NOMO-1 treated with DMSO at 0.1 percent for 48 hours (cell line): Measurements from ENCODE around the gene HLA-DRB5.
"Not testable (repeated sequence)": the region's sequence is repeated elsewhere in the genome, so short reads cannot be mapped to it uniquely, and the experiment has no call there.

Experiments
- DNase-seq: peaks from one replicate; lab custom pipeline; 2025; ENCODE audit not compliant: unreplicated experiment; lab: John Stamatoyannopoulos, UW

Gene HLA-DRB5

GRCh38 chr6:32529697-32530430 is at the start of gene HLA-DRB5:
Gene HLA-DRB5, minus strand, starts transcription at chr6:32530287. Its CDS starts 63 bp downstream, at chr6:32530224.
- peak; percentile 62 for DNase-seq

GRCh38 chr6:32578962-32579361 is 48.9 kb upstream of the HLA-DRB5 start:
- DNase-seq, result no peak

GRCh38 chr6:32577493-32577892 is 47.4 kb upstream of the HLA-DRB5 start:
- DNase-seq, result not testable (repeated sequence)

- DNase-seq, result no peak
Observed at GRCh38 chr6:32576250-32576649, 46.2 kb upstream of the HLA-DRB5 start.

- DNase-seq, result no peak
Observed at GRCh38 chr6:32570363-32570905, 40.3 kb upstream of the HLA-DRB5 start.

- no peak for DNase-seq
Observed at GRCh38 chr6:32568561-32568960, 38.5 kb upstream of the HLA-DRB5 start.

GRCh38 chr6:32566957-32567356 is 36.9 kb upstream of the HLA-DRB5 start:
- no peak for DNase-seq

- no peak for DNase-seq
Observed at GRCh38 chr6:32565511-32565910, 35.4 kb upstream of the HLA-DRB5 start.

GRCh38 chr6:32562940-32563339 is 32.9 kb upstream of the HLA-DRB5 start:
- no peak for DNase-seq

GRCh38 chr6:32559747-32560146 is 29.7 kb upstream of the HLA-DRB5 start:
- DNase-seq, result no peak

GRCh38 chr6:32558426-32559057 is 28.5 kb upstream of the HLA-DRB5 start:
- DNase-seq, result no peak

GRCh38 chr6:32554116-32554965 is 24.3 kb upstream of the HLA-DRB5 start:
- DNase-seq, result no peak

GRCh38 chr6:32553037-32553742 is 23.1 kb upstream of the HLA-DRB5 start:
- DNase-seq, result no peak

GRCh38 chr6:32551410-32551809 is 21.3 kb upstream of the HLA-DRB5 start:
- no peak for DNase-seq

GRCh38 chr6:32539839-32540238 is 9.8 kb upstream of the HLA-DRB5 start:
- DNase-seq, result no peak

GRCh38 chr6:32530431-32530793 is 325 bp upstream of the HLA-DRB5 start:
- not testable (repeated sequence) for DNase-seq

- DNase-seq, result no peak
Observed at GRCh38 chr6:32522302-32523047, 7.6 kb downstream of the HLA-DRB5 start.

- DNase-seq, result no peak
Observed at GRCh38 chr6:32519910-32520258, 10.2 kb downstream of the HLA-DRB5 start.

- DNase-seq, result no peak
Observed at GRCh38 chr6:32519118-32519909, 10.8 kb downstream of the HLA-DRB5 start.
